Breast epithelium (tissue), 4 donors: Measurements from ENCODE around the gene SLC41A3. TPM values are rescaled to one million over a fixed set of nuclear protein-coding genes. Genes with fewer than 3 reads are reported as not detected.

Source experiments
- DNase-seq, 2 donors: peaks; one replicate each; pipeline ENCODE4 v3.0.0-alpha.2; 2019; ENCODE audit warnings: low spot score in 2 of 2
- H3K27ac ChIP-seq, 2 donors: fragments of 200-600 bp; sonication (generic) in 1 of 2; one replicate each; pipeline ENCODE4 v1.5.1; 2016 to 2019; ENCODE audit warnings: mild to moderate bottlenecking in 1 of 2
- H3K27me3 ChIP-seq, 2 donors: fragments of 200-600 bp; sonication (generic) in 1 of 2; one replicate each; pipeline versions ENCODE4 v1.5.1 to v1.6.0; 2017 to 2019; ENCODE audit warnings: control low read depth in 1 of 2, mild to moderate bottlenecking in 1 of 2
- H3K36me3 ChIP-seq: fragments of 200-600 bp; one replicate; pipeline ENCODE4 v1.5.1; 2019
- H3K4me1 ChIP-seq, 2 donors: fragments of 200-600 bp; sonication (generic); one replicate each; pipeline ENCODE4 v1.5.1; 2016 to 2019; ENCODE audit warnings: control low read depth in 1 of 2
- H3K4me3 ChIP-seq, 3 donors: fragments of 200-600 bp; sonication (generic); 1 replicate in 2 of 3; 2 replicates in 1 of 3; pipeline ENCODE4 v1.5.1; 2016 to 2019; ENCODE audit warnings: mild to moderate bottlenecking in 3 of 3, moderate library complexity in 2 of 3
- H3K9me3 ChIP-seq, 2 donors: fragments of 200-600 bp; sonication (generic) in 1 of 2; one replicate each; pipeline ENCODE4 v1.5.1; 2016 to 2019; ENCODE audit warnings: control low read depth in 1 of 2
- CTCF ChIP-seq, 3 donors: fragments of 450-650 bp; IDR thresholded peaks; one replicate each; pipeline ENCODE4 v1.5.1; 2016 to 2017; ENCODE audit warnings: antibody characterized with exemption in 3 of 3, mild to moderate bottlenecking in 3 of 3, moderate library complexity in 3 of 3
- POLR2A ChIP-seq: fragments of 450-650 bp; IDR thresholded peaks from one replicate; pipeline ENCODE4 v1.6.1; 2016; ENCODE audit warnings: antibody characterized with exemption, mild to moderate bottlenecking, moderate library complexity
- POLR2AphosphoS5 ChIP-seq, 3 donors: sonication (generic); formaldehyde crosslinking; IDR thresholded peaks; one replicate each; pipeline ENCODE4 v1.6.1; 2017; ENCODE audit warnings: antibody characterized with exemption in 3 of 3
- intact Hi-C: fragments of 100-400 bp; cut with DNase I; formaldehyde crosslinking; loops from one replicate; pipeline ENCODE4 v1.15.1; 2023; ENCODE audit warnings: low total_unique reads
- total RNA-seq, 3 donors: library from RNA; depleted of rRNA; stranded (reverse); fragments of >200 nt; gene quantifications; one replicate each; pipeline ENCODE4 v1.1.0, GENCODE V29; 2016

The SLC41A3 gene
- total RNA-seq, 3 donors from 2014 or later, result 42.6 to 53.7 (median 50.1) TPM

DNA sequence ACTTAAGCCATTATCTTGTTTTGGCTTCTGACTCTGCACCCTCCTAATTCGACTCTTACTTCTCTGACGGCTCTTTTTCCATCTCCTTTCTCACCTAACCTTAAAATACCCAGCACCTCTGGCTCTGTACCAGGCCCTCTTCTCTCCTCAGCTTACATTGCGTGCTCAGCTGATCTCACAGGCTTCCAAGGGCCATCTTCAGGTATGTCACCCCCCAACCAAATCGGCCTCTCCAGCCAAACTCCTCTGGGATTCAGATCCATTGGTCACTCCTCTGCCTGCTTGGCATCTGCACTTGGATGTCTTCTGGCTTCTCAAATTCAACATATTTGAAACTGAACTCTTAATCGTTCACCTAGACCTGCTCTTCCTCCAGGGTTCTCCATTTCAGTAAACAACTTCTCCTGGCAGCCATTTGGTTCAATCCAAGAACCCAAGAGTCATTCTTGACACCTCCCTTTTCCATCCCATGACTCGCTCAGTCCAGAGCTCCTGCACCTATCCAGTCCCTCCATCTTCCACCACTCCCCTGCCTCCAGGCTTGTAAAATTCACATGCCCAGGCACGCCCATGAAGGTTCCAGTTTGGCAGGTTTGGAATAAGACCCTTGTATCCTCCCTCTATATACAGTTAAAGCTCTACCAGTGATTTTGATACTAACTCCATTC, 35.2 kb upstream of the SLC41A3 start:
- TF ChIP-seq POLR2AphosphoS5 (IDR thresholded peaks at IDR 0.05), result no peak
- TF ChIP-seq CTCF (IDR thresholded peaks at IDR 0.05), result no peak
- no peak for TF ChIP-seq POLR2A
- Histone ChIP-seq H3K4me1 (no peaks in the 10 kb centered on the region), H3K27me3 (no peaks in the 10 kb centered on the region), H3K4me3 (no peak overlapping the region), H3K36me3 (no peaks in the 10 kb centered on the region), H3K9me3 (no peaks in the 10 kb centered on the region), H3K27ac (no peak overlapping the region)
- intact Hi-C loops, result no loop called here
- no peak for DNase-seq

GRCh38 chr3:126118591-126118990, 34.7 kb upstream of the SLC41A3 start:
- intact Hi-C loops, result no loop called here
- no peak for DNase-seq
- no peaks in the 10 kb centered on the region for H3K9me3 ChIP-seq
- TF ChIP-seq POLR2A (no peak), POLR2AphosphoS5 (IDR thresholded peaks at IDR 0.05) (no peak), CTCF (IDR thresholded peaks at IDR 0.05) (no peak)
- no peak overlapping the region for H3K27ac ChIP-seq
- H3K4me3 ChIP-seq, result no peak overlapping the region
- no peaks in the 10 kb centered on the region for H3K36me3 ChIP-seq
- no peaks in the 10 kb centered on the region for H3K4me1 ChIP-seq
- no peaks in the 10 kb centered on the region for H3K27me3 ChIP-seq

DNA sequence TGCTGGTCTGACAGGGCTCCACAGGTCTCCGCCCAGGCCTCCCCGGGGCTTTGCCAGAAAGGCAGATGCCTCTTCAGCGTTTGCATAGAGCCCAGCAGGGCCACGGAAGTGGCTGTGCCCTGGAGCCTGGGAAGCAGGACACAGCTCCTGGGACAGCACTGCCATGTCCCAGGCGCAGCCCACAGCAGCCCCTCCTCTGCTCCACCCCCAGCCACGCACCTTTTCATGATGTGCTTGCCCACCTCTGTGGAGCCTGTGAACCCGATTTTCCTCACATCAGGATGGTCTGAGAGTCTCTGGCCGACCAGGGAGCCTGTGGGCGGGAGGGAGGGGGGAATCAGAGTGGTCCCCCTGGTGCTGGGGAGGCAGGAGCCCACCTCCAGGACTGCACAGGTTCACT, 33.9 kb upstream of the SLC41A3 start:
- Histone ChIP-seq H3K9me3 (no peaks in the 10 kb centered on the region), H3K27ac (no peak overlapping the region), H3K4me3 (no peak overlapping the region)

GRCh38 chr3:126117212-126117611, 33.3 kb upstream of the SLC41A3 start:
- no peak overlapping the region for H3K27ac ChIP-seq
- no peaks in the 10 kb centered on the region for H3K27me3 ChIP-seq
- TF ChIP-seq CTCF (IDR thresholded peaks at IDR 0.05) (no peak), POLR2AphosphoS5 (IDR thresholded peaks at IDR 0.05) (no peak), POLR2A (no peak)
- intact Hi-C loops, result no loop called here
- no peak overlapping the region for H3K4me3 ChIP-seq
- no peaks in the 10 kb centered on the region for H3K9me3 ChIP-seq
- H3K4me1 ChIP-seq, result no peaks in the 10 kb centered on the region
- DNase-seq, result no peak
- no peaks in the 10 kb centered on the region for H3K36me3 ChIP-seq

More for the DNA sequence above, 33.9 kb upstream of the SLC41A3 start:
- no peaks in the 10 kb centered on the region for H3K27me3 ChIP-seq
- DNase-seq, result peak in 1 of 2 donors; percentile 27
- intact Hi-C loops, result no loop called here
- TF ChIP-seq POLR2A (no peak), POLR2AphosphoS5 (IDR thresholded peaks at IDR 0.05) (no peak), CTCF (IDR thresholded peaks at IDR 0.05) (no peak)
- H3K36me3 ChIP-seq, result no peaks in the 10 kb centered on the region
- no peaks in the 10 kb centered on the region for H3K4me1 ChIP-seq

DNA sequence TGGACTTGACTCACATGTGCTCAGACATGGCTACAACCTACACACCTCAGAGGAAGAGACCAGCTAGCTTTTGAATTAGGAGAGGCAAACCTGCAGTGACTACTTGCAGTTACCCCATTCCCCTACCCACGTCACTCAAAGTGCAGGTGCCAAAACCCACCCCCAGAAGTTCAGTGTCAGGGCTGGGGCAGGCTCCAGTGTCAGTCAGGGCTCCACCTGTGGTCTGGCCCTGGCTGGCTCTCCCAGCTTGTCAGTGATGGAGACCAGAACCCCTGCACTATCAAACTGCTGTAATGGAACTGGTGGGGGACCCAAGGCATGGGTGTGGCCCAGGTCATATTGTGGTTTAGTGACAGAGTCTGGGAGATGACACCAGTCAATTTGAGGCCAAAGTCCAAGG, 32.6 kb upstream of the SLC41A3 start:
- H3K4me3 ChIP-seq, result no peak overlapping the region
- no peaks in the 10 kb centered on the region for H3K9me3 ChIP-seq
- H3K36me3 ChIP-seq, result no peaks in the 10 kb centered on the region
- intact Hi-C loops, result no loop called here
- H3K27ac ChIP-seq, result no peak overlapping the region
- TF ChIP-seq POLR2AphosphoS5 (IDR thresholded peaks at IDR 0.05) (no peak), CTCF (IDR thresholded peaks at IDR 0.05) (no peak), POLR2A (no peak)
- no peaks in the 10 kb centered on the region for H3K4me1 ChIP-seq
- no peaks in the 10 kb centered on the region for H3K27me3 ChIP-seq
- DNase-seq, result peak in 1 of 2 donors; percentile 38
